ENCODE data around the gene CDC42BPB. TPM values are rescaled to one million over a fixed set of nuclear protein-coding genes. Genes with fewer than 3 reads are reported as not detected.
"Not testable (repeated sequence)": the region's sequence is repeated elsewhere in the genome, so short reads cannot be mapped to it uniquely, and the experiment has no call there.

Gene CDC42BPB
- total and polyA plus RNA-seq, 11 donors: 31.1 to 124 (median 68.9) TPM

DNA sequence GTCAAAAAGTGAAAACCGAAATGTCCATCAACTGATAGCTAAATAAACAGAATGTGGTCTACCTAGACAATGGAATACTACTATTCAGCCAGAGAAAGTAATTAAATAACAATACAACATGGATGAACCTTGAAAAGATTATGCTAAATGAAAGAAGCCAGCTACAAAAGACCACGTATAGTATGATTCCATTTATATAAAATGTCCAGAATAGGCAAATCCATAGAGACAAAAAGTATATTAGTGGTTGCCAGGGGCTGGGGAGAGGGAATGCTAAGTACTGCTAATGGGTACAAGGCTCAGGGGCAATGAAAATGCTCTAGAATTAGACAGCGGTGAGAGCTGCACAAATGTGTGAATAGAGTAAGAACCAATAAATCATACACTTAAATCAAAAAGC is 29.9 kb downstream of the CDC42BPB start:
- DNase-seq (no peak), ATAC-seq (no peak)
- Histone ChIP-seq H3K36me3 (no peaks in the 10 kb centered on the region), H3K4me3 (no peak overlapping the region), H3K27me3 (no peaks in the 10 kb centered on the region), H3K27ac (no peak overlapping the region), H3K4me1 (peaks cover 0 to 60% (median 35%) of the 10 kb centered on the region in 12 donors), H3K9me3 (peaks cover 0 to 8% (median 0%) of the 10 kb centered on the region in 12 donors)
- WGBS, 4 donors: 94 to 97% (median 96%) methylated on average over 3 of the region's 3 CpGs
- intact Hi-C loops (cut with DNase I): no loop called here
- TF ChIP-seq, protein P1, sequence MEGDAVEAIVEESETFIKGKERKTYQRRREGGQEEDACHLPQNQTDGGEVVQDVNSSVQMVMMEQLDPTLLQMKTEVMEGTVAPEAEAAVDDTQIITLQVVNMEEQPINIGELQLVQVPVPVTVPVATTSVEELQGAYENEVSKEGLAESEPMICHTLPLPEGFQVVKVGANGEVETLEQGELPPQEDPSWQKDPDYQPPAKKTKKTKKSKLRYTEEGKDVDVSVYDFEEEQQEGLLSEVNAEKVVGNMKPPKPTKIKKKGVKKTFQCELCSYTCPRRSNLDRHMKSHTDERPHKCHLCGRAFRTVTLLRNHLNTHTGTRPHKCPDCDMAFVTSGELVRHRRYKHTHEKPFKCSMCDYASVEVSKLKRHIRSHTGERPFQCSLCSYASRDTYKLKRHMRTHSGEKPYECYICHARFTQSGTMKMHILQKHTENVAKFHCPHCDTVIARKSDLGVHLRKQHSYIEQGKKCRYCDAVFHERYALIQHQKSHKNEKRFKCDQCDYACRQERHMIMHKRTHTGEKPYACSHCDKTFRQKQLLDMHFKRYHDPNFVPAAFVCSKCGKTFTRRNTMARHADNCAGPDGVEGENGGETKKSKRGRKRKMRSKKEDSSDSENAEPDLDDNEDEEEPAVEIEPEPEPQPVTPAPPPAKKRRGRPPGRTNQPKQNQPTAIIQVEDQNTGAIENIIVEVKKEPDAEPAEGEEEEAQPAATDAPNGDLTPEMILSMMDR (IDR thresholded peaks at IDR 0.05): no peak
- TF ChIP-seq POLR2A (IDR thresholded peaks at IDR 0.05): no peak

DNA sequence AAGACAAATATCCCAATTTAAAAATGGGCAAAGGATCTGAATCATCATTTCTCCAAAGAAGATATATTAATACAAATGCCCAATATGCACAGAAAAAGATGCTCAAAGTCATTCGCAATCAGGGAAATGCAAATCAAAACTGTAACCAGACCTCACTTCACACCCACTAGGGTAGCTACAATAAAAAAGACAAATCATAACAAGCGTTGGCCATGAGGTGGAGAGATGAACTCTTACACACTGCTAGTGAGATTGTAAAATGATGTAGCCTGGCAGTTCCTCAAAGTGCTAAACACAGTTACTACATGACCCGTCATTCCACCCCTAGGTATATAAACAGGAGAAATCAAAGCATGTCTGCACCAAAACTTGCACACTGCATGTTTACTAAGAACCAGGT is 30.4 kb downstream of the CDC42BPB start:
- Histone ChIP-seq H3K4me1 (peaks cover 0 to 61% (median 39%) of the 10 kb centered on the region in 12 donors), H3K27me3 (no peaks in the 10 kb centered on the region)
- no peak for TF ChIP-seq POLR2A (IDR thresholded peaks at IDR 0.05)
- TF ChIP-seq, protein P1 (IDR thresholded peaks at IDR 0.05): no peak

DNA sequence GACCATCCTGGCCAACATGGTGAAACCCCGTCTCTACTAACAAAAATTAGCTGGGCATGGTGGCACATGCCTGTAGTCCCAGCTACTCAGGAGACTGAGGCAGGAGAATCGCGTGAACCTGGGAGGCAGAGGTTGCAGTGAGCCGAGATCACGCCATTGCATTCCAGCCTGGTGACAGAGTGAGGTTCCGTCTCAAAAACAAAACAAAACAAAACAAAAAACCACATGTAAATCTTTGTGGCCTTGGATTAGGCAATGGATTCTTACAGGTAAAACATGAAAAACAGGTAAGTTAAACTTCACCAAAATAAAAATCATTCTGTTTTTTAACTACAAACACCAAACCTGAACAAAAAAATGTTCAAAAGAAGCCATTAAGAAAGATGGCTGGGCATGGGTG is 31.2 kb downstream of the CDC42BPB start:
- DNase-seq: peak in 1 of 5 donors; percentile 8
- intact Hi-C loops (cut with DNase I); H3K9me3 ChIP-seq; H3K27me3 ChIP-seq; H3K4me3 ChIP-seq; H3K36me3 ChIP-seq; ATAC-seq; H3K27ac ChIP-seq: not testable (repeated sequence)
- 94 to 98% (median 97%) methylated on average over 6 of the region's 6 CpGs for WGBS, 4 donors
- H3K4me1 ChIP-seq: peaks cover 0 to 61% (median 38%) of the 10 kb centered on the region in 12 donors

More for the DNA sequence above, 30.4 kb downstream of the CDC42BPB start:
- Histone ChIP-seq H3K27ac (no peak overlapping the region), H3K9me3 (peaks cover 0 to 8% (median 0%) of the 10 kb centered on the region in 12 donors), H3K36me3 (no peaks in the 10 kb centered on the region), H3K4me3 (no peak overlapping the region)
- DNase-seq (no peak), ATAC-seq (no peak)
- intact Hi-C loops (cut with DNase I): no loop called here
- 94 to 98% (median 95%) methylated on average over 3 of the region's 3 CpGs for WGBS, 4 donors

DNA sequence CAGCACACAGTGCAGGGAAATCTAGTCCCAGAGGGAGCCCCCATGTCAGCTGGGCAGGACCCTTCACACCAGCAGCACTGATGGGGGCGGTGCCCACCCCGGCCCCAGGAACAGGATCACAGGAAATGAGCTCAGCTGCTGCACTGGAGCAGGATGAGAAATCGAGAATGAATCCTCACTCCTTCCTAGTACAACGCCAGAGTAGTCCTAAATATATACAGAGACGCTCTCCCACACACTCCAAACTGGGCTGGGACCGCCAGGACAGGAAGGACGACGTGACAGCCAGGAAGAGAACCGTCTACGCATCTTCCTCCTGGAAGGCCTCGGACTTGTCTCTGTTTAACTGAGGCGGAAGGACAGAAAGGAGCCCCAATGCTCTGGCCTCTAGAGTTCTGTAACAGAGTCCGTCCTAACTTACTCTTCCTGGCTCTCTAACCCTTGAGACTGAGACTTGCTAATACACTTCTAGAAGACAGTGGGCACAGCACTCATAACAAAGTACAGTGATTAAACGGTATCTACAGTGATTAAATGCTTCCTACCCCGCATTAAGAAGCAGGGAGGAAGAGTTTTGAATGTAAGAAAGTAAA is 33.4 kb downstream of the CDC42BPB start:
- intact Hi-C loops (cut with DNase I): no loop called here
- Histone ChIP-seq H3K9me3 (peaks cover 0 to 8% (median 0%) of the 10 kb centered on the region in 12 donors), H3K27ac (peak overlapping the region in 11 of 12 donors; percentile 14 to 81 (median 61)), H3K4me1 (peaks cover 0 to 64% (median 45%) of the 10 kb centered on the region in 12 donors), H3K36me3 (peaks cover 0 to 10% (median 0%) of the 10 kb centered on the region in 9 donors), H3K27me3 (no peaks in the 10 kb centered on the region), H3K4me3 (peak overlapping the region in 4 of 12 donors; percentile 0 to 18 (median 4))
- peak; percentile 47 to 69 (median 61) for DNase-seq
- ATAC-seq: peak; percentile 69 to 92 (median 77)
- 35 to 49% (median 47%) methylated on average over 15 of the region's 15 CpGs for WGBS, 4 donors
- TF ChIP-seq POLR2A (IDR thresholded peaks at IDR 0.05): no peak
- TF ChIP-seq, protein P1 (IDR thresholded peaks at IDR 0.05): no peak
